ENCODE measurements around the gene ERFE.

- TF ChIP-seq CTCF (IDR thresholded peaks at IDR 0.05) (no peak), POLR2A (IDR thresholded peaks at IDR 0.05) (no peak), POLR2AphosphoS5 (IDR thresholded peaks at IDR 0.05) (no peak), EP300 (IDR thresholded peaks at IDR 0.05) (no peak)
Measured at GRCh38 chr2:238164906-238165287, 6.1 kb downstream of the ERFE start.

All from stomach (tissue), 4 donors.